OCI-LY1 (cell line): Measurements from ENCODE around the gene ADAMTS17.

Source experiments
- H2AFZ ChIP-seq: fragments of 200-600 bp; sonication (generic), shearing (Covaris generic); 2 replicates; pipeline ENCODE4 v1.6.0; 2014; ENCODE audit warnings: antibody characterized with exemption, mild to moderate bottlenecking, low read length
- H3F3A ChIP-seq: fragments of 200-600 bp; sonication (generic), shearing (Covaris generic); 2 replicates; pipeline ENCODE4 v1.6.0; 2014; ENCODE audit warnings: mild to moderate bottlenecking, antibody characterized with exemption, low read length, moderate library complexity; ENCODE audit not compliant: insufficient read depth
- H3K27ac ChIP-seq: fragments of 200-600 bp; sonication (generic); 2 replicates; pipeline ENCODE4 v1.5.1; 2014; ENCODE audit warnings: low read length, mixed run types, mild to moderate bottlenecking, low read depth; ENCODE audit not compliant: poor library complexity, severe bottlenecking
- H3K27me3 ChIP-seq: fragments of 200-600 bp; sonication (generic); 2 replicates; pipeline ENCODE4 v1.6.0; 2014; ENCODE audit warnings: antibody characterized with exemption, mild to moderate bottlenecking, low read length, moderate library complexity; ENCODE audit not compliant: insufficient read depth
- H3K36me3 ChIP-seq: fragments of 200-600 bp; sonication (generic); 2 replicates; pipeline ENCODE4 v1.6.1; 2014; ENCODE audit warnings: mild to moderate bottlenecking, antibody characterized with exemption, low read length, moderate library complexity, mixed read lengths; ENCODE audit not compliant: insufficient read depth
- H3K4me1 ChIP-seq: fragments of 200-600 bp; sonication (generic); 2 replicates; pipeline ENCODE4 v1.5.1; 2014; ENCODE audit warnings: mild to moderate bottlenecking, low read length, moderate library complexity; ENCODE audit not compliant: insufficient read depth, severe bottlenecking
- H3K4me2 ChIP-seq: fragments of 200-600 bp; sonication (generic), shearing (Covaris generic); 2 replicates; pipeline ENCODE4 v1.6.1; 2014; ENCODE audit warnings: low read length
- H3K4me3 ChIP-seq: fragments of 200-600 bp; sonication (generic); 2 replicates; pipeline ENCODE4 v1.5.1; 2014; ENCODE audit warnings: low read length, low read depth, mild to moderate bottlenecking, mixed read lengths; ENCODE audit not compliant: poor library complexity, severe bottlenecking
- H3K79me2 ChIP-seq: fragments of 200-600 bp; shearing (Covaris generic); 2 replicates; pipeline ENCODE4 v1.6.1; 2016; ENCODE audit warnings: mixed run types, low read length, mixed read lengths; ENCODE audit not compliant: insufficient read depth
- H3K9ac ChIP-seq: fragments of 200-600 bp; sonication (generic), shearing (Covaris generic); 2 replicates; pipeline ENCODE4 v1.6.1; 2014; ENCODE audit warnings: mild to moderate bottlenecking, low read length, mixed read lengths
- H3K9me2 ChIP-seq: fragments of 200-600 bp; sonication (generic), shearing (Covaris generic); 2 replicates; pipeline ENCODE4 v1.6.1; 2014; ENCODE audit warnings: low read depth, mild to moderate bottlenecking, low read length, mixed read lengths
- H3K9me3 ChIP-seq: fragments of 200-600 bp; shearing (Covaris generic); 2 replicates; pipeline ENCODE4 v1.6.1; 2014; ENCODE audit warnings: low read length, mixed read lengths
- H4K20me1 ChIP-seq: fragments of 200-600 bp; sonication (generic), shearing (Covaris generic); 2 replicates; pipeline ENCODE4 v1.6.0; 2016; ENCODE audit warnings: mild to moderate bottlenecking, low read length; ENCODE audit not compliant: insufficient read depth
- EZH2 ChIP-seq: fragments of 200-600 bp; sonication (generic), shearing (Covaris generic); IDR thresholded peaks from 2 replicates; pipeline ENCODE4 v1.8.0; 2017; ENCODE audit warnings: borderline replicate concordance, mixed run types, mild to moderate bottlenecking, antibody characterized with exemption, low read length, moderate library complexity, mixed read lengths
- TF ChIP-seq, protein P1 (sequence below): fragments of 200-600 bp; sonication (generic), shearing (Covaris generic); IDR thresholded peaks from 2 replicates; pipeline ENCODE4 v1.5.1; 2017; ENCODE audit warnings: mild to moderate bottlenecking, antibody characterized with exemption, low read length, moderate library complexity, mixed read lengths

ADAMTS17 gene

DNA sequence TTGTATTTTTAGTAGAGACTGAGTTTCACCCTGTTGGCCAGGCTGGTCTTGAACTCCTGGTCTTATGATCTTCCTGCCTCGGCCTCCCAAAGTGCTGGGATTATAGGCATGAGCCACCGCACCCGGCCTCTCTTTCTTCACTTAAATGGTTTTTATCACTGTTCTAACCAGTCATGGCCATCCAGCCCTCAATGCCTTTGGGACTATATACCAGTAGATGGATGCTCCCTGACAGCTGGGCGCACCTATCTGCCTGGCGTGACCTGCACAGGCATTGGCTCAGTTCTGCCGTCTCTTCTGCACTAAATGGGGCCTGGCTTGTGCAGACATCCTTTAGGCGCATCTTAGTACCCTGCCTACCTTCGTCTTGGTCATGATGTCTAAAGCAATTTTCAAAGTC lies 233.4 kb downstream of the ADAMTS17 start:
- Histone ChIP-seq H3K9me2 (no peaks in the 10 kb centered on the region), H3K27me3 (no peaks in the 10 kb centered on the region; the same call in 1 of the 2 replicates), H3K4me1 (peaks cover 4% of the 10 kb centered on the region), H4K20me1 (no peaks in the 10 kb centered on the region), H3K9ac (no peak overlapping the region), H3K27ac (no peak overlapping the region), H2AFZ (no peak overlapping the region), H3K36me3 (no peaks in the 10 kb centered on the region), H3K4me3 (no peak overlapping the region), H3F3A (no peaks in the 10 kb centered on the region), H3K4me2 (no peak overlapping the region), H3K9me3 (no peaks in the 10 kb centered on the region), H3K79me2 (no peaks in the 10 kb centered on the region)
- no peak for TF ChIP-seq EZH2
- TF ChIP-seq, protein P1, sequence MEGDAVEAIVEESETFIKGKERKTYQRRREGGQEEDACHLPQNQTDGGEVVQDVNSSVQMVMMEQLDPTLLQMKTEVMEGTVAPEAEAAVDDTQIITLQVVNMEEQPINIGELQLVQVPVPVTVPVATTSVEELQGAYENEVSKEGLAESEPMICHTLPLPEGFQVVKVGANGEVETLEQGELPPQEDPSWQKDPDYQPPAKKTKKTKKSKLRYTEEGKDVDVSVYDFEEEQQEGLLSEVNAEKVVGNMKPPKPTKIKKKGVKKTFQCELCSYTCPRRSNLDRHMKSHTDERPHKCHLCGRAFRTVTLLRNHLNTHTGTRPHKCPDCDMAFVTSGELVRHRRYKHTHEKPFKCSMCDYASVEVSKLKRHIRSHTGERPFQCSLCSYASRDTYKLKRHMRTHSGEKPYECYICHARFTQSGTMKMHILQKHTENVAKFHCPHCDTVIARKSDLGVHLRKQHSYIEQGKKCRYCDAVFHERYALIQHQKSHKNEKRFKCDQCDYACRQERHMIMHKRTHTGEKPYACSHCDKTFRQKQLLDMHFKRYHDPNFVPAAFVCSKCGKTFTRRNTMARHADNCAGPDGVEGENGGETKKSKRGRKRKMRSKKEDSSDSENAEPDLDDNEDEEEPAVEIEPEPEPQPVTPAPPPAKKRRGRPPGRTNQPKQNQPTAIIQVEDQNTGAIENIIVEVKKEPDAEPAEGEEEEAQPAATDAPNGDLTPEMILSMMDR: no peak

DNA sequence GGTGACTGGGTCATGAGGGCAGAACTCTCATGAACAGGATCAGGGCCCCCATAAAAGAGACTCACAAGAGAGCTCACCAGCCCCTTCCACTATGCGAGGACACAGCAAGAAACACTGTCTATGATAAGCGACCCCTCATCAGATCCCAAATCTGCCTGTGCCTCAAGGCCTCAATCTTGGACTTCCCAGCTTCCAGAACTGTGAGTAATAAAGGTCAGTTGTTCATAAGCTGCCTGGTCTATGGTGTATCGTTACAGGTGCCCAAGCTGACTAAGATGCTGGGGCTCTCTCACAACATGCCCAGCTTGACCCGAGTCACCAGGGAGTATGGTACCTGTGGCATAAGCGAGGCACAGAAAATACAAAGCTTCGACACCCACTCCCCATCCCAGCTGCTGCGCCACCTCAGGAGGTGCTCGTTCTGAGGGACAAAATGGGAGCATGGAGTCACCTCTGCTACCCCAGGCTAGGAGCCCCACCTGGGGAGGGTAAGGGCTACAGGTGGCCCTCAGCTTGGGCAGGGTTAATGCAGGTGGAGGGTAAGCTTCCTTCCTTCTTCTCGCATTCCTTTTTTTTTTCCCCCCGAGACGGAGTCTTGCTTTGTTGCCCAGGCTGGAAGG lies 234.1 kb downstream of the ADAMTS17 start:
- no peak overlapping the region for H3K4me3 ChIP-seq
- peaks cover 4% of the 10 kb centered on the region for H3K4me1 ChIP-seq
- no peaks in the 10 kb centered on the region for H3K79me2 ChIP-seq
- no peaks in the 10 kb centered on the region for H3F3A ChIP-seq
- no peaks in the 10 kb centered on the region for H3K9me2 ChIP-seq
- no peaks in the 10 kb centered on the region for H3K36me3 ChIP-seq
- no peaks in the 10 kb centered on the region; the same call in 1 of the 2 replicates for H3K27me3 ChIP-seq
- no peaks in the 10 kb centered on the region for H4K20me1 ChIP-seq
- H3K27ac ChIP-seq: no peak overlapping the region
- H3K4me2 ChIP-seq: no peak overlapping the region
- no peak overlapping the region for H3K9ac ChIP-seq
- H2AFZ ChIP-seq: no peak overlapping the region
- no peak for TF ChIP-seq EZH2
- TF ChIP-seq, protein P1: no peak
- no peaks in the 10 kb centered on the region for H3K9me3 ChIP-seq

DNA sequence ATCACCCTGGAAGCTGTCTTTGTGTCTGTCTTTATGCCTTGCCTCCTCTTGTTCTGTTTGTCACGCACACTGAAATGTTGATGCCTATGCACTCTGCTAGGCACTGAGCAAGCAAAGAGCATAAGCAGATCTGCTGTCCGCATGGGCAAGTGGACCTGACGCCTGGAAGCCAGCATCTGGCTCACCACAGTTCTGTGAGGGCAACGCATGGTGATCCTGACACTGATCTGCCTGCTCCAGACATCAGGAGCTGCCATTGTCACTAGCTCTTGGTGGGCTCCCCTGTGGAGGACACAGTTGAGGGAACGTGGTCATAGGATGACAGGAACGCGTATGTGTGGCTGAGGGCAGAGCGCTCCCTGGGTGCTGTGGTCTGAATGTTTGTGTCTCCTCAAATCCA lies 234.6 kb downstream of the ADAMTS17 start:
- Histone ChIP-seq H3K4me2 (no peak overlapping the region), H3K9me2 (no peaks in the 10 kb centered on the region), H3K79me2 (no peaks in the 10 kb centered on the region), H4K20me1 (no peaks in the 10 kb centered on the region), H3K9ac (no peak overlapping the region), H2AFZ (no peak overlapping the region), H3F3A (no peaks in the 10 kb centered on the region), H3K27me3 (no peaks in the 10 kb centered on the region; the same call in 1 of the 2 replicates), H3K4me3 (no peak overlapping the region), H3K27ac (no peak overlapping the region), H3K4me1 (peaks cover 4% of the 10 kb centered on the region), H3K9me3 (no peaks in the 10 kb centered on the region), H3K36me3 (no peaks in the 10 kb centered on the region)
- TF ChIP-seq, protein P1: no peak
- TF ChIP-seq EZH2: no peak
